Activated naive CD4-positive, alpha-beta T cell treated with anti-CD3 and anti-CD28 coated beads for 36 hours (primary cell): ENCODE data around the gene RNF32. TPM values are rescaled to one million over a fixed set of nuclear protein-coding genes. Genes with fewer than 3 reads are reported as not detected.
"Not testable (repeated sequence)": the region's sequence is repeated elsewhere in the genome, so short reads cannot be mapped to it uniquely, and the experiment has no call there.

Experiments used
- CTCF ChIA-PET: fragments of 350-600 bp; sonication (Branson Sonifier 250); formaldehyde crosslinking; loops from one replicate; lab custom pipeline; 2021; ENCODE audit warnings: antibody characterized with exemption; lab: Charles Lee
- DNase-seq: peaks from one replicate; pipeline ENCODE4 v3.0.0-alpha.2; 2020
- H3K27ac Mint-ChIP-seq: one replicate; pipeline ENCODE4 v1.8.0; 2021; ENCODE audit warnings: mild to moderate bottlenecking, mixed read lengths
- H3K27me3 Mint-ChIP-seq: one replicate; pipeline ENCODE4 v1.8.0; 2021; ENCODE audit warnings: low read depth, mixed read lengths
- H3K36me3 Mint-ChIP-seq: one replicate; pipeline ENCODE4 v1.8.0; 2021; ENCODE audit warnings: low read depth, mixed read lengths
- H3K4me1 Mint-ChIP-seq: one replicate; pipeline ENCODE4 v1.8.0; 2021; ENCODE audit warnings: low read depth, mixed read lengths
- H3K4me3 Mint-ChIP-seq: one replicate; pipeline ENCODE4 v1.8.0; 2021; ENCODE audit warnings: mild to moderate bottlenecking, moderate library complexity, mixed read lengths
- H3K9me3 Mint-ChIP-seq: one replicate; pipeline ENCODE4 v1.8.0; 2021; ENCODE audit warnings: mixed read lengths
- intact Hi-C: fragments of 100-400 bp; cut with micrococcal nuclease; formaldehyde crosslinking; loops from one replicate; pipeline ENCODE4 v1.15.1; 2023
- total RNA-seq, 2 experiments: library from RNA; stranded (reverse); gene quantifications; one replicate each; pipeline ENCODE4 v1.2.3, GENCODE V29; 2021

The RNF32 gene
- total RNA-seq, 2 experiments from 2014 or later = 0.31 to 0.64 TPM

- Mint-ChIP-seq H3K36me3 (no peaks in the 10 kb centered on the region), H3K4me3 (no peak overlapping the region), H3K9me3 (peaks cover 6% of the 10 kb centered on the region), H3K4me1 (peaks cover 5% of the 10 kb centered on the region), H3K27ac (no peak overlapping the region), H3K27me3 (peaks cover 44% of the 10 kb centered on the region)
- CTCF ChIA-PET = no interaction called here
- no peak for DNase-seq
- intact Hi-C loops = no loop called here
Measured at GRCh38 chr7:156618078-156618779, 22.3 kb upstream of the RNF32 start.

GRCh38 chr7:156618780-156619367 is 21.7 kb upstream of the RNF32 start:
- CTCF ChIA-PET = interaction anchor here (1.0 kb wide), 1 partner anchor 10 kb away, joined by 3 read pairs; no protein-coding TSS in a partner anchor
- intact Hi-C loops = no loop called here
- Mint-ChIP-seq H3K4me1 (peaks cover 2% of the 10 kb centered on the region), H3K27me3 (peaks cover 47% of the 10 kb centered on the region), H3K27ac (no peak overlapping the region), H3K36me3 (no peaks in the 10 kb centered on the region), H3K9me3 (peaks cover 6% of the 10 kb centered on the region), H3K4me3 (no peak overlapping the region)
- DNase-seq = no peak

- intact Hi-C loops, H3K36me3 Mint-ChIP-seq, H3K9me3 Mint-ChIP-seq, H3K4me3 Mint-ChIP-seq, H3K4me1 Mint-ChIP-seq, H3K27ac Mint-ChIP-seq, DNase-seq: not testable (repeated sequence)
- peaks cover 45% of the 10 kb centered on the region for H3K27me3 Mint-ChIP-seq
- CTCF ChIA-PET = interaction anchor here (1.0 kb wide), 1 partner anchor 10 kb away, joined by 3 read pairs; no protein-coding TSS in a partner anchor
Measured at GRCh38 chr7:156619488-156620290, 20.9 kb upstream of the RNF32 start.

- H3K4me3 Mint-ChIP-seq = no peak overlapping the region
- no peak for DNase-seq
- peaks cover 42% of the 10 kb centered on the region for H3K27me3 Mint-ChIP-seq
- H3K27ac Mint-ChIP-seq = no peak overlapping the region
- intact Hi-C loops = no loop called here
- peaks cover 2% of the 10 kb centered on the region for H3K4me1 Mint-ChIP-seq
- no peaks in the 10 kb centered on the region for H3K36me3 Mint-ChIP-seq
- CTCF ChIA-PET = no interaction called here
- peaks cover 6% of the 10 kb centered on the region for H3K9me3 Mint-ChIP-seq
Measured at GRCh38 chr7:156620291-156620675, 20.3 kb upstream of the RNF32 start.

- H3K27ac Mint-ChIP-seq = no peak overlapping the region
- no peak overlapping the region for H3K4me3 Mint-ChIP-seq
- DNase-seq = no peak
- intact Hi-C loops = no loop called here
- peaks cover 34% of the 10 kb centered on the region for H3K27me3 Mint-ChIP-seq
- CTCF ChIA-PET = no interaction called here
- no peaks in the 10 kb centered on the region for H3K36me3 Mint-ChIP-seq
- no peaks in the 10 kb centered on the region for H3K4me1 Mint-ChIP-seq
- peaks cover 6% of the 10 kb centered on the region for H3K9me3 Mint-ChIP-seq
Measured at GRCh38 chr7:156621652-156622051, 18.9 kb upstream of the RNF32 start.

- Mint-ChIP-seq H3K27me3 (peaks cover 18% of the 10 kb centered on the region), H3K36me3 (peaks cover 1% of the 10 kb centered on the region), H3K27ac (no peak overlapping the region), H3K4me3 (no peak overlapping the region), H3K9me3 (peaks cover 21% of the 10 kb centered on the region), H3K4me1 (no peaks in the 10 kb centered on the region)
- DNase-seq = no peak
- intact Hi-C loops = no loop called here
- CTCF ChIA-PET = no interaction called here
Measured at GRCh38 chr7:156625580-156625979, 15.0 kb upstream of the RNF32 start.

- Mint-ChIP-seq H3K4me1 (no peaks in the 10 kb centered on the region), H3K9me3 (peaks cover 17% of the 10 kb centered on the region), H3K36me3 (peaks cover 1% of the 10 kb centered on the region), H3K4me3 (no peak overlapping the region), H3K27me3 (peaks cover 12% of the 10 kb centered on the region), H3K27ac (no peak overlapping the region)
- intact Hi-C loops = no loop called here
- CTCF ChIA-PET = no interaction called here
- DNase-seq = no peak
Measured at GRCh38 chr7:156626220-156626895, 14.2 kb upstream of the RNF32 start.

- no peaks in the 10 kb centered on the region for H3K4me1 Mint-ChIP-seq
- no peak overlapping the region for H3K27ac Mint-ChIP-seq
- no peak overlapping the region for H3K4me3 Mint-ChIP-seq
- H3K36me3 Mint-ChIP-seq = peaks cover 1% of the 10 kb centered on the region
- no peak for DNase-seq
- intact Hi-C loops = no loop called here
- CTCF ChIA-PET = no interaction called here
- H3K9me3 Mint-ChIP-seq = peaks cover 15% of the 10 kb centered on the region
- H3K27me3 Mint-ChIP-seq = peaks cover 4% of the 10 kb centered on the region
Measured at GRCh38 chr7:156628562-156628961, 12.0 kb upstream of the RNF32 start.

- CTCF ChIA-PET = no interaction called here
- intact Hi-C loops = no loop called here
- Mint-ChIP-seq H3K9me3 (peaks cover 15% of the 10 kb centered on the region), H3K27me3 (peaks cover 2% of the 10 kb centered on the region), H3K36me3 (peaks cover 1% of the 10 kb centered on the region), H3K27ac (no peak overlapping the region), H3K4me3 (no peak overlapping the region), H3K4me1 (no peaks in the 10 kb centered on the region)
- DNase-seq = no peak
Measured at GRCh38 chr7:156629873-156630272, 10.7 kb upstream of the RNF32 start.

- DNase-seq = no peak
- Mint-ChIP-seq H3K4me1 (no peaks in the 10 kb centered on the region), H3K27ac (no peak overlapping the region), H3K9me3 (peaks cover 3% of the 10 kb centered on the region), H3K36me3 (peaks cover 2% of the 10 kb centered on the region), H3K4me3 (no peak overlapping the region), H3K27me3 (peaks cover 4% of the 10 kb centered on the region)
- intact Hi-C loops = no loop called here
- CTCF ChIA-PET = interaction anchor here (1.4 kb wide), 1 partner anchor 19 kb away, joined by 4 read pairs; no protein-coding TSS in a partner anchor
Measured at GRCh38 chr7:156634117-156634516, 6.5 kb upstream of the RNF32 start.

- Mint-ChIP-seq H3K4me1 (peaks cover 7% of the 10 kb centered on the region), H3K9me3 (peaks cover 4% of the 10 kb centered on the region), H3K4me3 (no peak overlapping the region), H3K27ac (no peak overlapping the region), H3K27me3 (peaks cover 11% of the 10 kb centered on the region), H3K36me3 (peaks cover 6% of the 10 kb centered on the region)
- CTCF ChIA-PET = no interaction called here
- intact Hi-C loops = no loop called here
- no peak for DNase-seq
Measured at GRCh38 chr7:156635529-156636385, 4.8 kb upstream of the RNF32 start.
